Measurements from ENCODE around the gene FAM120C.

DNA sequence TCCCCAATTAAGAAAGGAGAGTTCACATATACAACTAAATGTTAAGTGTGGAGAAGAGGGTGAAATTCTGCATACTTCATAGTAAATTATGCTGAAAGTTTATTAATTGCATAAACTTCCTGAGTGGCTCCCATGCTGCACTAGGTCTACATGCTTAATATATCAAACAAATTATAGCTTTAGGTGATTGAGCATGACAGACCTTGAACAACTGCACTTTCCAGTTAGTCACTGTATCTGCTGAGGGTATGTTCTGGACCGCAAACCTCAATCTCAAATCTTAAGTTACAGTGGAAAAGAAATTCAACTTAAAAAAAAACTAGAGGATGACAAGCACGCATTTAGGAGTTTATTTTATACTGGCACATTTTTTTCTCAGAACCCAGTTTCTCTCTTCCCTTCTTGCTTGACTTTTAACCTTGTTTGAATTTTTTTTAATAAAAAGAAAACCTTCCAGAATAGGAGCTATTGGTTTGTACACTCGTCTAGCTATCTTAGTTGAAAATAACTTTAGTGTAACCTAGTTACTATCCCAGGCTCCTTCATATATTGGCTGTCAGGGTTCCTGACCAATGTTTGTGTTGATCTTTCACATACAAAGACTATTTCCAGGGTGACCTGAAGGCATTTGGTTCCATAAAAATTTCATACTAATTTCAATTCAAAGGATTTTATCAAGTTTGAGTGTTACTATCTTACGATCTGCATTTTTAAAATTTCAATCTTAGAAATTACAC lies 10.2 kb upstream of the FAM120C start:
- TF ChIP-seq ZBTB21 (CRISPR knock-in tag; IDR thresholded peaks at IDR 0.05; ENCODE audit: borderline replicate concordance): no peak
- TF ChIP-seq, protein P1, sequence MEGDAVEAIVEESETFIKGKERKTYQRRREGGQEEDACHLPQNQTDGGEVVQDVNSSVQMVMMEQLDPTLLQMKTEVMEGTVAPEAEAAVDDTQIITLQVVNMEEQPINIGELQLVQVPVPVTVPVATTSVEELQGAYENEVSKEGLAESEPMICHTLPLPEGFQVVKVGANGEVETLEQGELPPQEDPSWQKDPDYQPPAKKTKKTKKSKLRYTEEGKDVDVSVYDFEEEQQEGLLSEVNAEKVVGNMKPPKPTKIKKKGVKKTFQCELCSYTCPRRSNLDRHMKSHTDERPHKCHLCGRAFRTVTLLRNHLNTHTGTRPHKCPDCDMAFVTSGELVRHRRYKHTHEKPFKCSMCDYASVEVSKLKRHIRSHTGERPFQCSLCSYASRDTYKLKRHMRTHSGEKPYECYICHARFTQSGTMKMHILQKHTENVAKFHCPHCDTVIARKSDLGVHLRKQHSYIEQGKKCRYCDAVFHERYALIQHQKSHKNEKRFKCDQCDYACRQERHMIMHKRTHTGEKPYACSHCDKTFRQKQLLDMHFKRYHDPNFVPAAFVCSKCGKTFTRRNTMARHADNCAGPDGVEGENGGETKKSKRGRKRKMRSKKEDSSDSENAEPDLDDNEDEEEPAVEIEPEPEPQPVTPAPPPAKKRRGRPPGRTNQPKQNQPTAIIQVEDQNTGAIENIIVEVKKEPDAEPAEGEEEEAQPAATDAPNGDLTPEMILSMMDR (IDR thresholded peaks at IDR 0.05): no peak
- TF ChIP-seq, protein P2, sequence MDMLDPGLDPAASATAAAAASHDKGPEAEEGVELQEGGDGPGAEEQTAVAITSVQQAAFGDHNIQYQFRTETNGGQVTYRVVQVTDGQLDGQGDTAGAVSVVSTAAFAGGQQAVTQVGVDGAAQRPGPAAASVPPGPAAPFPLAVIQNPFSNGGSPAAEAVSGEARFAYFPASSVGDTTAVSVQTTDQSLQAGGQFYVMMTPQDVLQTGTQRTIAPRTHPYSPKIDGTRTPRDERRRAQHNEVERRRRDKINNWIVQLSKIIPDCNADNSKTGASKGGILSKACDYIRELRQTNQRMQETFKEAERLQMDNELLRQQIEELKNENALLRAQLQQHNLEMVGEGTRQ (CRISPR knock-in tag; IDR thresholded peaks at IDR 0.05): no peak
- TF ChIP-seq MYBL2 (CRISPR knock-in tag; IDR thresholded peaks at IDR 0.05): no peak
- TF ChIP-seq, protein P3, sequence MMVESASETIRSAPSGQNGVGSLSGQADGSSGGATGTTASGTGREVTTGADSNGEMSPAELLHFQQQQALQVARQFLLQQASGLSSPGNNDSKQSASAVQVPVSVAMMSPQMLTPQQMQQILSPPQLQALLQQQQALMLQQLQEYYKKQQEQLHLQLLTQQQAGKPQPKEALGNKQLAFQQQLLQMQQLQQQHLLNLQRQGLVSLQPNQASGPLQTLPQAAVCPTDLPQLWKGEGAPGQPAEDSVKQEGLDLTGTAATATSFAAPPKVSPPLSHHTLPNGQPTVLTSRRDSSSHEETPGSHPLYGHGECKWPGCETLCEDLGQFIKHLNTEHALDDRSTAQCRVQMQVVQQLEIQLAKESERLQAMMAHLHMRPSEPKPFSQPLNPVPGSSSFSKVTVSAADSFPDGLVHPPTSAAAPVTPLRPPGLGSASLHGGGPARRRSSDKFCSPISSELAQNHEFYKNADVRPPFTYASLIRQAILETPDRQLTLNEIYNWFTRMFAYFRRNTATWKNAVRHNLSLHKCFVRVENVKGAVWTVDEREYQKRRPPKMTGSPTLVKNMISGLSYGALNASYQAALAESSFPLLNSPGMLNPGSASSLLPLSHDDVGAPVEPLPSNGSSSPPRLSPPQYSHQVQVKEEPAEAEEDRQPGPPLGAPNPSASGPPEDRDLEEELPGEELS (CRISPR knock-in tag; IDR thresholded peaks at IDR 0.05): no peak
- no peak for TF ChIP-seq ZNF121 (CRISPR knock-in tag; IDR thresholded peaks at IDR 0.05)
- no peak for TF ChIP-seq CREM (CRISPR knock-in tag; IDR thresholded peaks at IDR 0.05)
- TF ChIP-seq ATF3 (CRISPR knock-in tag; conservative IDR thresholded peaks at IDR 0.05): no peak
- TF ChIP-seq IRF2 (CRISPR knock-in tag; IDR thresholded peaks at IDR 0.05; ENCODE audit: borderline replicate concordance, low read depth): no peak
